KOPT-K1 (cell line): Measurements from ENCODE around the gene AP2S1.
A peak's percentile ranks its signal among the peaks of the same experiment; 100 is the strongest.
"Not testable (repeated sequence)": the region's sequence is repeated elsewhere in the genome, so short reads cannot be mapped to it uniquely, and the experiment has no call there.

ENCODE experiments used
- H3K27ac ChIP-seq: fragments of 200-600 bp; sonication (generic); 2 replicates; pipeline ENCODE4 v1.5.1; 2016; ENCODE audit warnings: antibody characterized with exemption, mild to moderate bottlenecking, low read depth, low read length; ENCODE audit not compliant: poor library complexity, severe bottlenecking
- H3K36me3 ChIP-seq: fragments of 200-600 bp; sonication (generic); 2 replicates; pipeline ENCODE4 v1.5.1; 2017; ENCODE audit warnings: antibody characterized with exemption, mild to moderate bottlenecking, low read length, moderate library complexity; ENCODE audit not compliant: insufficient read depth
- H3K9me3 ChIP-seq: fragments of 200-600 bp; sonication (generic); 2 replicates; pipeline ENCODE4 v1.5.1; 2017; ENCODE audit warnings: antibody characterized with exemption, low read length, mild to moderate bottlenecking; ENCODE audit not compliant: insufficient read depth, poor library complexity, severe bottlenecking

Gene AP2S1

DNA sequence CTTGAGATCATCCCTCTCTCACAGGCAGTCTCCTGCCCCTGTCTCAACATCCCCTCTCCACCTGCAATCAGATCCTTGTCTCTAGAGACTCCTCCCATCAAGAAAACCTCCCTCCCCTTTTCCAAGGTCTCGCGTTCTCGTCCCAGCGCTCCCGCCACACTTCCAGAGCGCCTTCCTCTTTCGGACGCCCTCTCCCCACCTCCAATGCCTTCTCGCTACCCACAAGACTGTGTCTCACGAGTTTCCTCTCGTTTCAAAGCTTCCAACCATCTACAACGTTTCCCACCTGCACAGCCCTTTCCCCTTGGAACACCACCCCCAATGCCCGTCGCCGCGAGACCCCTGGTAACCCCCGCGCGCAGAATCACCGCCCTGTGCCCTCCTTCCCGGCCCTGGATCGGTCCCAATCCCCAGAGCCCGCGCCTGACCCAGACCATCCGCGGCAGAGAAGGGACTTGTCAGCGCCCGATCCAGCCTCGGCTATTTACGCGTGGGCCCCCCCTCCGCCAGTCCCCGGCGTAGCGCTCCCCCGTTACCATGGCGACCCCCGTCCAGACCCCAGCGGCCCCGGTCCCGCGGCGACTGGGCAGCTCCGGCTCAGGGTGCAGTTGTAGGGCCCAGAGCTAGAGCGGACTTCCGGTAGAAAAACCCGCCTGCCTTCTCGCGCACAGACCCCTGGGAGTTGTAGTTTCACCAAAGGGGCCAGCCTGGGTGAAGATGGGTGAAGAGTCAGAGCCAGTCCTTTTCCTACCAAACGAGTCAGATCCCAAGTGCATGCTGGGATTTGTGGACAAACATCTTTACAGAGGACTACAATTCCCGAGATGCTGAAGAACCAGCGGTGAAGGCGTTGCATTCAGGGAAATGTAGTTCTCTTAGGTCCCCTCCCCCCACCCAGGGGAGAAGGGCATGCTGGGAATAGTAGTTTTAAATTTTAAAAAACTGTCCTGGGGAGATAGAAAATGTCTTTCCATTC lies at the start of gene AP2S1:
TSS of gene AP2S1 (minus strand) at position 619 of the 976 bp plus-strand sequence. CDS start at position 539, 80 bp downstream.
- peaks cover 10% of the 10 kb centered on the region for H3K36me3 ChIP-seq
- no peaks in the 10 kb centered on the region for H3K9me3 ChIP-seq
- H3K27ac ChIP-seq, result peak within 1 kb of the TSS; percentile 67

DNA sequence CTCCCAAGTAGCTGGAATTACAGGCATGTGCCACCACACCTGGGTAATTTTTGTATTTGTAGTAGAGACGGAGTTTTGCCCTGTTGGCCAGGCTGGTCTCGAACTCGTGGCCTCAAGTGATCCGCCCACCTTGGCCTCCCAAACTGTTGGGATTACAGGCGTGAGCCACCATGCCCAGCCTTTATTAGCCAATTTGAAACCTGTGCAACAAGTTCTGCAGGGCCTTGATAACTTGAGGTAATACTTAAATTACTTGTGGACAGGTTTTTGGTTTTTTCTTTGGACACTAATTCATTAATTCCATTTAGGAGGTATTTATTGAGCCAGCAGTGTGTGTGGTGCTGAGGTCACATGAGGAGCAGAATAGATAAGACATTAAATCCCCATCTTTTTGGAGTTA lies 49.7 kb upstream of the AP2S1 start:
- Histone ChIP-seq H3K27ac (no peak overlapping the region), H3K9me3 (no peaks in the 10 kb centered on the region), H3K36me3 (no peaks in the 10 kb centered on the region)

GRCh38 chr19:46898731-46899130 lies 48.1 kb upstream of the AP2S1 start:
- H3K9me3 ChIP-seq, result no peaks in the 10 kb centered on the region
- H3K36me3 ChIP-seq, result no peaks in the 10 kb centered on the region
- no peak overlapping the region for H3K27ac ChIP-seq

DNA sequence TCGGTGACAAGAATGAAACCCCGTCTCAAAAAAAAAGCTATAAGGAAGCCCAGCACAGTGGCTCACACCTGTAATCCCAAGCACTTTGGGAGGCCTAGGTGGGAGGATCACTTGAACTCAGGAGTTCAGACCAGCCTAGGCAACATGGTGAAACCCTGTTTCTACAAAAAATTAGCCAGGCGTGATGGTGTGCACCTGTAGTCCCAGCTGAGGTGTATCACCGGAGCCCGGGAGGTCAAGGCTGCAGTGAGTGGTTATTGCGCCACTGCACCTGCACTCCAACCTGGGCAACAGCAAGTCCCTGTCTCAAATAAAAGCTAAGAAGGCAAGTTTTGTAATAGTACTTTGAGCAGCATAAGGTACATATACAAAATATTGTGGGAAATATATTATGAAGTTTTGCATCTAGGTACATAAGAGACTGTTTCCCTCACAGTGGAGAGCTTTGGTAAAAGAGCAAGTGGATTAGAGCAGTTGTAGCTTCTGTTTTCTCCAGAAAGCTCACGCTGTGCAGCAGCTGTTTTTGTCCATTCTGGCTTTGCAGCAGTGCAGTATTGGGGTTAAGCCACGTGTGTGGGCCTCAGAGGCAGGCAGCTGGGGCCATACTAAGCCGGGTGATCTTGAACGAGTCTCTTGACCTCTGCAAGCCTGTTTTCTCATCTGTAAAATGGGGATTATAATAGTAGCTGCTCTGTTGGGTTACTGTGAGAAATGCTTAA lies 45.6 kb upstream of the AP2S1 start:
- no peak overlapping the region for H3K27ac ChIP-seq
- no peaks in the 10 kb centered on the region for H3K36me3 ChIP-seq

DNA sequence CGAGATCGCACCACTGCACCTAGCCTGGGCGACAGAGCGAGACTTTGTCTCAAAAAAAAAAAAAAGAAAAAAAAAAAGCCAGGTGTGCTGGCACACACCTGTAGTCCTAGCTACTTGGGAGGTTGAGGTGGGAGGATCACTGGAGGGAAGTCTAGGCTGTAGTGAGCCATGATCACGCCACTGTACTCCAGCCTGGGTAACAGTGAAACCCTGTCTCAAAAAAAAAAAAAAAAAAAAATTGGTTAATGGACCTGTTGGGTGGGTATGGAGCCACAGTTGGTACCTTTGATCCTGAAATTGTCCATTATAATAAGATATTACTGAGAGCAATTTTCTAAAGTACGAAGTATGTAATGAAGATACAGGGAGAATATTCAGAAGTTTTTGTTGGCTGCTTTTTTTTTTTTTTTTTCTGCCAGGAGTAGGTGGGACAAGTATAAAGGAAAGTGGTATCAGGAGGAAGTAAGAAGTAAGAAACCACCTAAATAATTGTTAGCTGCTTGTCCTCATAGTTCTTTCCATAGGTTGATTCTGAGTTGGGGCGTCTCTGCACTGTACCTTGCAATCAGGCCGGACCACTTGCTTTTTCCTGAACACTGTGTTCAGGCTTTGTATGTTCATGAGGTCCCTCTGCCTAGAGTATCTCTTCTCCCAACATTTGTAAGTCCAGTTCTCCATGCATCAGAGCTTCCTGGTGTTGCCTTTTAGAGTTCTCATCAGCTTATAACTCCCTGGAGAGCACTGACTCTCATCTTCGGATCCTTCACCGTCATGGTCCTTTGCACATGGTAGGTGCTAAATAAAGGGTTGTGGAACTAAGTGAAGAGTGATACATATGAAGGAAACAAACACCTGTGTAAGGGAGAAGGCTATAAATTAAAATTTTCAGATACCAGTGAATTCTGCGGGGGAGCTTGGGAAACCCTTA lies 41.9 kb upstream of the AP2S1 start:
- Histone ChIP-seq H3K27ac (no peak overlapping the region), H3K9me3 (no peaks in the 10 kb centered on the region), H3K36me3 (no peaks in the 10 kb centered on the region)

More for the DNA sequence above, 45.6 kb upstream of the AP2S1 start:
- no peaks in the 10 kb centered on the region for H3K9me3 ChIP-seq

DNA sequence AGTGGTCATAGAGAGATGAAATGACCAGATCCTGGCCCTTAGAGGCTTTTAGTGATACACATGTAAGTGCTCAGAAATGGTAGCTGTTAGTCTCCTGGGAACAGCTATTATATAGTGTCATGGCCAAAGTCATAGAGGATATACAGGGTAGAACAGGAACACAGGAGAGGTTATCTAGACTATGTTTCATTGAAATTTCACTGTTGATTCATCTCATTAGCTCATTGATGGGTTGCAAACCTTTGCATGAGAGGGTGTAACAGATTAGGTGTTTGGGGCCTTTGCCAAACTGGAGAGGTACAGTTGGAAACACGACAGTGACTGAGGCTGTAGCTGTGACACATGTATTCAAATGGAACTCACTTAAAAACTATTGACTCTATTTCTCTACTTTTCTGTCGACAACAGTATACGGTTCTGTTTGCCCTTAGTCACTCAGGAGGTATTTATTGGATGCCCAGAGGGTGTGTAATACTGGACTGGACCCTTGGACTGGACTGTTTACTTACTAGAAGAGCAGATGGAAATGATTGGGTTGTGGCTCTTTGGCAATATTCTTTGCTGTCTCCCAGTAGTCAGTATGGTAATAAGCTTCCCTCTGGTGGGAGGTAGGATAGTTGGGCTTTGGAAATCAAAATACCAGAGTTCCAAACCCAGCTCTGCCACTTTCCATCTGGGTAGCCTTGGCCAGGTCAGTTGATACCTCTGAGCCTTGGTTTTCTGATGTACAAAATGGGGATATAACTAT lies 40.0 kb upstream of the AP2S1 start:
- no peaks in the 10 kb centered on the region for H3K36me3 ChIP-seq
- H3K27ac ChIP-seq, result no peak overlapping the region
- no peaks in the 10 kb centered on the region for H3K9me3 ChIP-seq

DNA sequence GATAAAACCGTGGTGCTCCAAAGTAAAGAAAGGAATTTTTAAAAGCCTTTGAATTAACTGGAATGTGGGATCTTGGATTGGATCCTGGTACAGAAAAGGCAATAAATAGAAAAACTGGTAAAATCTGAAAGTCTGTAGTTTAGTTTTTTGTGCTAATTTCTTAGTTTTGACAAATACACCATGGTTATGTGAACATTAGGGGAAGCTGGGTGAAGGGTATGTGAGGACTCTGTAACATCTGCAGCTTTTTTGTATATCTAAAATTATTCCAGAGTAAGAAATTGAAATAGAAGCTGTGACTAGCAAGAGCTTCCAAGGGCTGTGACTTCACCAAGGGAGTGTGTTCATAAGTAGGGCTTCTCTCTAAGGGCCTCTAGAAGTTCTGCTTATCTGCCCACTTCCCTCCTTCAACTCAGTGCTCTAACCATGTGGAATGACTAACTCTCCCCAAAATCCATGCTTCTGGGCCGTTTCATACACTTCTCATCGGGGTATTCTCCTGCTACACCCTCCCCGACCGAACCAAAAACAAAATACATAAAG lies 36.7 kb upstream of the AP2S1 start:
- no peaks in the 10 kb centered on the region for H3K36me3 ChIP-seq
- H3K9me3 ChIP-seq, result no peaks in the 10 kb centered on the region
- no peak overlapping the region for H3K27ac ChIP-seq

- Histone ChIP-seq H3K36me3 (no peaks in the 10 kb centered on the region), H3K27ac (no peak overlapping the region)
Measured at GRCh38 chr19:46886546-46887239, 36.0 kb upstream of the AP2S1 start.

GRCh38 chr19:46885411-46885810 lies 34.8 kb upstream of the AP2S1 start:
- Histone ChIP-seq H3K27ac (no peak overlapping the region), H3K36me3 (no peaks in the 10 kb centered on the region), H3K9me3 (no peaks in the 10 kb centered on the region)

More at GRCh38 chr19:46886546-46887239, 36.0 kb upstream of the AP2S1 start:
- H3K9me3 ChIP-seq, result no peaks in the 10 kb centered on the region

- not testable (repeated sequence) for H3K27ac ChIP-seq, H3K9me3 ChIP-seq, H3K36me3 ChIP-seq
Measured at GRCh38 chr19:46882751-46883150, 32.1 kb upstream of the AP2S1 start.

GRCh38 chr19:46882034-46882433 lies 31.4 kb upstream of the AP2S1 start:
- no peaks in the 10 kb centered on the region for H3K9me3 ChIP-seq
- no peak overlapping the region for H3K27ac ChIP-seq
- H3K36me3 ChIP-seq, result peaks cover 9% of the 10 kb centered on the region; the same call in 1 of the 2 replicates

DNA sequence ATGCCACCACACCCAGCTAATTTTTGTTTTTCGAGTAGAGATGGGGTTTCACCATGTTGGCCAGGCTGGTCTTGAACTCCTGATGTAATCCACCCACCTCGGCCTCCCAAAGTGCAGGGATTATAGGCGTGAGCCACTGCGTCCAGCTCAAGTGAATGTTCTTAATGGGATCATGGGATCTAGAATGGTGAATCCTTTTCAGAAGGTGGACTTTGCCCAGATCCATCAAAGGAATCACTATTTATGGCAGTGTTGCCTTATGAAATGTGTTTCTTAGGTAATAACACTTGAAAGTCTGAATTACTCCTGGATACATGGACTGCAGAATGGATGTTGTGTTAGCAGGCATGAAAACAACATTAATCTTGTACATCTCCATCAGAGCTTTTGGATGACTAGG lies 30.4 kb upstream of the AP2S1 start:
- Histone ChIP-seq H3K9me3 (no peaks in the 10 kb centered on the region), H3K27ac (no peak overlapping the region), H3K36me3 (peaks cover 9% of the 10 kb centered on the region; the same call in 1 of the 2 replicates)

DNA sequence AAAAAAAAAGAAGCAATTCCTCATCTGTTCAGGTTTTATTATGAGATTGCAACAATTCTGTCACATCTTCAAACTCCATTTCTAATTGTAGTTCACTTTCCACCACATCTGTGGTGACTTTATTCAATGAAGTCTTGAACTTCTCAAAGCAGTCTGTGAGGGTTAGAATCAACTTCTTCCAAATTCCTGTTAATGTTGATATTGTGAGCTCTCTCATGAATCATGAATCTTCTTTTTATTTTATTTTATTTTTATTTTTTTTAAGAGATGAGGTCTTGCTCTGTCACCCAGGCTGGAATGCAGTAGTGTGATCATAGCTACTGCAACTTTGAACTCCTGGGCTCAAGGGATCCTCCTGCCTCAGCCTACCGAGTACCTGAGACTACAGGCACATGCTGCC lies 29.8 kb upstream of the AP2S1 start:
- H3K36me3 ChIP-seq, result peaks cover 14% of the 10 kb centered on the region; the same call in 1 of the 2 replicates
- no peak overlapping the region for H3K27ac ChIP-seq
- no peaks in the 10 kb centered on the region for H3K9me3 ChIP-seq
